NCI-H2107 (cell line): Measurements from ENCODE around the gene GGTA1.
"Not testable (repeated sequence)": the region's sequence is repeated elsewhere in the genome, so short reads cannot be mapped to it uniquely, and the experiment has no call there.

Experiments
- DNase-seq: peaks from one replicate; lab custom pipeline; 2025; lab: John Stamatoyannopoulos, UW

GGTA1 gene

DNA sequence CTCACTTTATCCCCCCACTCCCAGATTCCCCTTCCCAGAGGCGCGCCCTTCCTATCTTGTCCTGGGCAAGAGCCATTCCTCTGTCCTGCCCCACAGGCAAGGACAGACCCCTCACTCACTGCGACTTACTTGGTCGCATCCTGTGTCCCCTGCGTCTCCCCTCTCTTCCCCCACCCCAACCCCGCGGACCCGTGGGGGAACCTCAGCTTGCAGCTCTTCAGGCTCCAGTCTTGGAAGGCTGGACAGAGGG is 542 bp downstream of the GGTA1 start:
- DNase-seq = no peak

DNA sequence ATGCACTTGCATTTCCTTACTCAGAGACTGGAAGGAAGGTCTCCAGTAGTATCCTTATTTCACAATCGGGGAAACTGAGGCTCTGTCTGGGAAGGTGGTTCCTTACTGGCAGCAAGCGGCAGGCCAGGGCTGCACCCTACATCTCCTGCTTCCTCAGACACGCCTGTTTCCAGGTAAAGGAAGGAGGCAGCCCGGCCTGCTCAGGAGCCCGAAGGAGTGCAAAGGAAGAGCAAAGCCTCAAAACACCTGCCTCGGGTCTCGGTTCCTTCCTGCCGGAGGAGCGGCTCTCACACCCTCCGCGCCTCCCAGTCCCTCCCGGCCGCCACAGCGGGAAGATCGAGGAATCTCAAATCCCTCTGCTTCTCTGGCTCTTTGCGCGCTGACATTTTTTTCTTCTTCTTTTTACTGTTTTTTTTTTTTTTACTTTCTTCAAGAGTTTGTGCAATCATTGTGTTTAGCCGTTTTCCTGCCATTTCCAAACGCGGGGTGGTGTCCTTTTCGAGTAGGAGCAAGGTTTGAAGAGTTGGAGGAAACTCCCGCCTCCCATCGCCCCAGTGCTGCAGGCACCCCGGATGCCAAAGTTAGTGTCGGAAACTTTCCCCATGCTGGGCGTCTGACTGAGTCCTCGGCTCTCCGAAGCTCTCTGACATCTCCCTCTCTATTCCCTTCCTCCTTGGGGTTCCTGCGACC is 1.0 kb downstream of the GGTA1 start:
- DNase-seq = no peak

DNA sequence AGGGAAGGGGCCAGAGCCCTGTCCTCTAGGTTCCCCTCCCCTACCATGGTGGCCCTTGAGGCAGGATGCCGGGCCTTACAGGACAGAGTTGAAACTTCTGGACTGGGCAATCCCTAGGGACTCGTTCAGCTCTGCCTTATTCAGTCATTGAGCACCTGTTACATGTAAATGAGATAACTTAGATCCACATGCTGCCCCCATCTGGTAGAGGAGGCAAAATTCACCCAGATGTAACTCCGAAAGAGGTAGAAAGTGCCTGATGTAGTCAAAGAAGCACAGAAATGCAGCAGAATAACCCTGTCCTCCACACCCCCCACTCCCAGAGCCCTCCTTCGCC is 1.5 kb downstream of the GGTA1 start:
- peak; percentile 52 for DNase-seq

DNA sequence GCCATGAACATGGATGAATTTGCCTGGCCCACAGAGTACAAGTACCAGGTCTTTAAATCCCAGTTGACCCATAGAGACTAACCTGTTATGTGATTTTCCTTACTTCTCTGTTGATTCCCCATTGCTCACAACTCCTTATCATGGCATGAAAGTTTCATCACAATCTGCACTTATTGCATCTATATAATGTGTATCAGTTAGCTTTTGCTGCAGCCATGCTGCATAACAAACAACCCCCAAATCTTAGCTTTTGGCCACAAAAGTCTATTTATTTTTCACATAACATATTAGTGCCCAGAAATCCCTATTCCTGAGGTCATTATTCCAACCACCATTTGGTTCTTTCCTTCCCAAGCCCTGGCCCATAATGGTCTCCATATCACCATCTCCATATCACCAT is 3.7 kb downstream of the GGTA1 start:
- no peak for DNase-seq

DNA sequence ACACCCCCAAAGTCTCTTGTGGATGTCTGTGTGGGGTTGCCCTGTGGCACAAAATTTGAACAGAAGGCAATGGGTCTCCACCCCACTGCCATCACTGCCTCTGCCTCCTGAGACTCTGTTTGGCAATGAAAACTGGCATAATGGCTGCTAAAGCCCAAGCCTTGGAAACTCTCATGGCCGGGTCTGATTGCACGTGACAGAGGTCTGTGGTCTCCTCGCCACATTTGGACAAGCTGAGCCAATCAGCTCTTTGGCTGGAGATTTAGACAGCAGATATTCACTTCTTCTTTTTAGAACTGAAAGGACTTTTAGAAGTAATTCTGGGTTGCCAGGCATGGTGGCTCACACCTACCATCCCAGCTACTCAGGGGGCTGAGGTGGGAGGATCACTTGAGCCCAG is 5.5 kb downstream of the GGTA1 start:
- no peak for DNase-seq

DNA sequence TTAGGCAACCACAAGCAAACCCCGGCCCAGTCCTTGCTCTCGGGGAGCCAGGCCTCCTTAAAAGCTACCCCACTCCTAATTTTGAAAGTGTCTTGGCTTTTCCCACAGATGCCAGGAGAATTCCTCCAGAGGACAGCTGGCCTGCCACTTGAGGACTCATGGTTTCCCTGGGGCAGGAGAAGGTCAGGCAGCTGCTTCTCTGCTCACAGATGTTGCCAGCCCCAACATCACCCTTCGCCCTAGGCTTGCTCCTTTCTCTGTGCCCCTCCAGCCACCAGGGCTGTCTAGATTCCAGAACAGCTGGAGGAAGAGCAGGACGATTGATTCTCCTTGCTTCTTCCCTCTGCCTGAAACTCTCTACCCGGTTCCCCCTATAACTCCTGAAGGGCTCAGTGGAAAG is 8.5 kb downstream of the GGTA1 start:
- no peak for DNase-seq

DNA sequence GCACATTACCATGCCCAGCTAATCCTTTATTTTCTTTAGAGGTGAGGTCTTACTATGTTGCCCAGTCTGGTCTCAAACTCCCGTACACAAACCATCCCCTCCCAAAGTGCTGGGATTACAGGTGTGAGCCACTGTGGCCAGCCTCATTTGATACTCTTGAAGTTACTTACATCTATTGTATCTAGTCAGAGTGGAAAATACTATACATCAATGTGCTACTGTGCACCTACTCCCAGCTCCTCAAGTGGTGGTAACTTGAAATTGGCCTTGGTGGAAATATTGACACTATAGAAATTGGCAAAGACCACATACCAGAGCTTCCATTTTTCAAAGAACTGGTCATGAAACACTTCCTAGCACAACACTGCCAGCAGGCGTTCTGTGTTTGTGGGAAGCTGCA is 10.3 kb downstream of the GGTA1 start:
- DNase-seq = no peak

DNA sequence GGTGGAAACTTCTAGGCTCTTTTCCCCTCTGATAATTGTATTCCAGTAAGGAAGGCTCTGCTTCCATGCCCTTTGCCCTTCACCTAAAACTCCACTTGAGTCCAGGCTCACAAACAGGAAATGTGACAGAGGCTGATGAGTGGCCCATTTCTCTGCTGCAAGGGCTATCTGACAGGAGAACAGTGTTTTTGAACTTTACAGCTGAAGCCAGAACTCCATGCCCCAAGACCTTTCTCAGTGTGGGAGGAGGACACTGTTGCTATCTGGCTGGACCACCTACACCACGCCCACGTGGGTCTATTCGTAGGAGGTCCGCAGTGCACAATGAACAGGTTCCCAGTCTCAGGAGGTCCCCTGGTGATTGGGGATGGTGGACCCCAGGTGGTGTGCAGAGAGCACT is 13.6 kb downstream of the GGTA1 start:
- no peak for DNase-seq

DNA sequence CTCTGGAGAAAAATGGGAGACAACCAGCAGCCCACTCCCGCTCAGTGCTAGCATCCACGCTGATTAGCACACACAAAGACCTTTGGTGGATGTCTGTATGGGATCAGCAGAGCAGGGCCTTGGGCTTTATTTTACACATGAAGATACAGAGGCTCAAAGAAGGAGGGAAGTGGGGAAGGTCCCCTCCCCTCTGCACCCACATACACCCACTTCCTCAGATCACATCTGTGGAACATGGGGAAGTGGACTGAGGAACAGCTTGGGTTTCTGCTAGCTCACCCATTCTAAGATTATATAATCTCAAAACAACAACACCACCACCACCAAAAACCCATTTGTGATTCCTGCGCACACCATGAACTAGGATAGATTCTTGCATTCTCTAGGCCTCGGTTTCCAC is 14.0 kb downstream of the GGTA1 start:
- no peak for DNase-seq

DNA sequence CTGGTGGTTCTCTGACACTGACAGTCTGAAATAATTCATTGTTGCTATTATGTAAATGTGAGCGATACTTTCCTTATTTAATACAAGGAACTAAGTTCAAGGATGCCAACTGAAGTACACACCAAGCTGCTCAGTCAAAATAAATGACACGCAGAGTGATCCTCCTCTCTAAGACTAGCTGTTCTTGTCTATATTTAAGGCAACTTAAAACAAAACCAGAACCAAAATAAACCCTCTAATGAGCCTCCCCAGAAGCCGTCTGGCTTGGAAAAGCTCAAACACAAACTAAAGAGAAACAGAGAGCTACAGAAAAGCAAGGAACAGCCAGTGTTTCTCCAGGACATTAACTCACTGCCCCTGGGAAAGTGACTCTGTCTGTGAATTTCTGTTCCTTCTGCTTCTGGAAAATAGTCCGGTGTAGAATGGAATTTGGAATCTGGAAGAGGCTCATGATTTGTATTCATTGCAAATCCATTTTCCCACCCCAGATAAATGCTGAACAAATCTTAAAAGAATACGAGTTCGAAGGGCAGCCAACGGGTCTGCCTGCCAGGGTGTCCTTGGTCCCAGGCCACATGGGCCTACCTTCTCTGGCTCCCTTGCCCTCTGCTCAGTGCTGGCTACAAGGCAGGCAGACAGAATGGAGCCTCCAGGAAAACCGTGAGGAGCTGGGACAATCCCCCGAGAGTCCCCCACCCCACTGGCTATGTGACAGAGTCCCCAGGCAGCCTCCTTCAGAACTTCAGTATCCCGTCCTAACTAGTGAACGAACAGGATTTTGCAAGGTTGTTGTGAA is 14.8 kb downstream of the GGTA1 start:
- DNase-seq = no peak

DNA sequence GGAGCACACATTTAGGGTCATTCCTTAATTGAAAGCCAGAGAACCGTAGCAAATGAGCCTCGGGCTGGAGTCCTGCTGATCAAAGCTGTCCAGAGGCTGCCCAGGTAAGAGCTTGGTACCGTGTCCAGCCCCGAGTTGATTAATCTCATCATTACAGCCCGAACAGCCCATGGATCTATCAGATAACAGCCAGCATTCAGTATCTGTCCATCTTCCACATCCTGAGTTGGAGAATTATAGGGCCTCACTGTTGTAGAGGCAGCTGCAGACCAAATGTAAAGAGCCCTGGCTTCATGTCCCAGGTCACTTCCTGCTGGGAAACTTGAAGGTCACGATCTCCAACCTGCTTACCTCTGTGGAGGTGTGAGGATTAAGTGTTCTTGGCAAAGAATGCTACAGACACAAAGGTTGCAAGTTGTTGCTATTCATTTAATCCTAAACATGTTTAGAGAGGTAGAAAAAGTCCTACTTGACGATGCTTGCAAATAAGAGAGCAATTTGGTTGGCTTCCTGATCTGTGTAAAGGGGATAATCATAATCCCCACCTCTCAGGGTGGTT is 16.1 kb downstream of the GGTA1 start:
- no peak for DNase-seq

DNA sequence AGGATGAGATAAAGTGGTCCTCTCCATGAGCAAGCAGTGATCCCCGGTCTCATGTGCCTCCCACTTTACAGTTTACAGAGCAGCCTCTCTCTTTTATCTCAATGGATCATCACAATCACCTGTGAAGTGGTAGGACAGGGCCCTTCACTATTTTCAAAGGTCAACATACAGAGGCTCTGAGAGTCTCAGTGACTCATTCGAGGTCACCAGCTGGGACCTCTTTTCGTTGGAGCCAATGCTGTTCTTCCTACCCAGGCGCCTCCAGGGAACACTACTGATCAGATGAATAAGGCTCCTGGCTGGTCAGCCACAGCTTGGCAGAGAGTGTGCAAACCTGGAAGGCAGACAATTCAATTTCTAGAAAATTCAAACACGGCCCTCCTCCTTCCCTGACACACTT is 16.6 kb downstream of the GGTA1 start:
- DNase-seq = no peak

DNA sequence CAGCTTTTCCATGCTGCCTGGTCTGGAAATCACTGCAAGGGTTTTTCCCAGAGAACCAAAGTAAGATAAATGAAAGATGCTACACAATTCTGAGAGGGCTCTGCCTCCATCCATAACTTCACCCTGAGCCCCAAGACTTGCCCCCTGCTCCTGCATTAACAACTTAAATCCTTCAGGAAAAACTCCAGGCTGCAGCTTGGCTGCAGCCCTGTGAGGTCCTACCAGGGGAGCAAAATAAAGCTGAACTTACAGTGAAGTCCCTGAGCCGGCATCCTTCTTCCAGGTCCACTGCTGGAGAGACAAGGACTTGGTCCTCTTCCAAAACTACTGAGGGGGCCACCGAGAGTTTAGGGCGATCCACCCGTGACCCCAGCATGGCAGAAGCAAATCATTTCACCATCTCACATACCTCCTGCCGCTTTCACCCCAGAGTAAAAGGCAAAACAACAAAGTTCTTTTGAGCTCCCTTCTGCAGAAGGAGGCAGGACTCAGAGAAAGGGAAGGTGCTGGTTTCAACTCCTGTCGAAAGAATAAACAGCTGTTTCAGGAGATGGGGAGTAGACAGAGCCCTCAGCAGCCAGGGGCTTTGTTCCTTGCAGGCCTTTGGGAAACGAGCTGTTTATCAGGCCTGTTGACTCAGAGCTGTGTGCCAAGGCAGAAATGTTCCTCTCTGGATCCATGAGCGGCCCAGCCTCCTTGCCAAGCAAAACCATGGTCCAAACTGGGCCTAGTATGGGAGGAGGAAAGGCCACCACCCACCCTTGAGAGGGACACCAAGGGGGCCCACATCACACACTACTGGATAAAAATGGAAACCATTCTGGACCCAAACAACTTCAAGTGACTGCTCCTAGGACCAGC is 20.6 kb downstream of the GGTA1 start:
- no peak for DNase-seq

DNA sequence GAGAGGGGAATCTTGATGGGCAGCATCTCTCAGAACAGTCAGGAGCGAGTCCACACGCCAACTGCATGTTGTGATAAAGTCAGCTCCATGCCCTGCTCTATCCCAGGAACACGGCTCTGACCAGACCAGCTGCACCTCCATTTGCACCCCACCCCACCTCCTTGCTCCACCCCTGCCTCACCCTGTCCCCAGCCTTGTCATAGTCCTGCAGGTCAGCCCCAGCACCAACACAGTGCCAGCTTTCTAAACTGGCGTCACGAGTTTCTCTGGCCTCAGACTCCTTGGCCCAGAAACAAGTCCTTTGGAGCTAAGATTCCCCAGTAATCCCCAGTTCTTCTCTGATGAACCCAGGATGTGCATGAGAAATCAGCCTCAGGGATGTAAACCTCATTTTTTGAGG is 23.5 kb downstream of the GGTA1 start:
- DNase-seq = no peak

DNA sequence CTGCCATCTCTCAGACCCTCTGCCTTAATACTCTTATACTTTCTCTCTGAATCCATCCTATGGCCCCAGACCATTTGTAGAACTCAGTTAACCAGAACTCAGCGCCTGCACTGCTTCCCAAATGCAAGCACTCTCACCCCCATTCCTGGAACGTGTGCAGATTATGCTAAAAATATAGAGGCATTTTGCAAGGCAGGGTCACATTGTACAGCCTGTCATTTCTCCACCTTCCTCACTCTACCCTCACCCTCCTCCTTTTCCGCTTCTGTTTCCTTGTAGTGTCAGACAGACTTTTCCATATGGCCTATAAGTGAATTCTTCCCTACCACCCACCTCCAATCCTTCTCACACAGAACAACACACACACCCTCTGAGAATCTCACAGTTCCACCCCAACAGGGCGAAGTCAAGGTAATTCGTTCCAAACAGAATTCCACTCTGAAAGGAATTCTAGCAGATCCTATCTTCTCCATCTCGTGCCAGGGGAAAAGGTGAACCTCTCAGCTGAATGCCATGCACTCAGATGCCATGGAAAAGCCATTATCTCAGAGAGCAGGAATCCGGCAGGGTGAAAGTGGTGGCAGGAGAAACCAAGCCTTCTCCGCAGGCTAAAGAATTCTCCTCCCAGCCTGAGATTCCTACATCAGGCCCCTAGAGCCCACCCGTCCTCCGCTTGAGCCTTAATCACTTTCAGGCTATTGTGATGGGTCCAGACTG is 25.3 kb downstream of the GGTA1 start:
- no peak for DNase-seq

DNA sequence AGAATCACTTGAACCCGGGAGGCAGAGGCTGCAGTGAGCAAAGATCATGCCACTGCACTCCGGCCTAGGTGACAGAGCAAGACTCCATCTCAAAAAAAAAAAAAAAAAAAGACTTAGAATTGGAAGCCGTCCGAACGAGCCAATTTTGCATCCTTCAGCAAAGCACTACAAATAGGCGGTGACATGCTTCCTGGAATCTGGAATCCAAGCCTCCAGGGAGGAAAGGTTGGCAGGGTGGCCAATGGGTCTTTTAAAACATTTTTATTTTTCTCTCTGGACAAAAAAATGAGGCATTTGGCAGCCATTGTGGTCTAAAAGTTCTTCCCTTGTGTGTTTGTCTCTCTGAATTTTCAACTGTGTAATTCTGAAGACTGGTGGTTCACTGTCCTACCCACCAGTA is 26.4 kb downstream of the GGTA1 start:
- no peak for DNase-seq

DNA sequence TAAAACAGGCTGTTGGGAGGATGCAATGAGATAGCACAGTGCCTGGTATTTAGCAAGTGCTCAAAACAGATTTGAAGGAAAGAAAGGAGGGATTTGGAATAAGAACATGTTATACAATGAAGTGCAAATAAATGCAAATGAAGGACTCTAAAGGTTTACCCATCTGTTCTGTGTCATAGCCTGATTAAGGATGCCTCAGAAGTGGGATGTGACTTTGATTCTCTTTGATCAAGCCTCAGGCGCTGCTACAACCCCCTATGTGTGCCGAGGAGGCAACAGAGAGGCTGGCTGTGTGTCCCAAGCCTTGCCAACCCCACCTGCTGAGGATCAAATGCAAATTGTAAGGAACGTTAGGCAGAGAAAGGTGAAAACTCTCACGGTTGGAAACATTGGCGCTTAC is 27.2 kb downstream of the GGTA1 start:
- DNase-seq = no peak

DNA sequence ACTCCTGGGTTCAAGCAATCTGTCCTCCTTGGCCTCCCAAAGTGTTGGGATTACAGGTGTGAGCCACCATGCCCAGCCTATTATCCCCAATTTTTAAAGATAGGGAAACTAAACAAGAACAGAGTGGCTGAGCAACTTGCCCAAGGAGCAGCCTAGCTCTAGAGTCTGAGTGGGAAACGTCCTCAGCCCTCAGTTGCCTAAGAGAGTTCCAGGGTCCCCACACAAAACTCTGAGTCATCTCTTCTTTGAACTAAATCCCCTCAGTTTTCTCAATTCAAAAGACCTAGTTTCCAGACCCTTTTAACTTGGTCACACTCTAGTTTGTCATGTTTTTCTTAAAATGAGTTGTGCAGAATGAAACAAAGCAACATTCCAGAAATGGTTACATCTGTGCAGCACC is 33.5 kb downstream of the GGTA1 start:
- no peak for DNase-seq

DNA sequence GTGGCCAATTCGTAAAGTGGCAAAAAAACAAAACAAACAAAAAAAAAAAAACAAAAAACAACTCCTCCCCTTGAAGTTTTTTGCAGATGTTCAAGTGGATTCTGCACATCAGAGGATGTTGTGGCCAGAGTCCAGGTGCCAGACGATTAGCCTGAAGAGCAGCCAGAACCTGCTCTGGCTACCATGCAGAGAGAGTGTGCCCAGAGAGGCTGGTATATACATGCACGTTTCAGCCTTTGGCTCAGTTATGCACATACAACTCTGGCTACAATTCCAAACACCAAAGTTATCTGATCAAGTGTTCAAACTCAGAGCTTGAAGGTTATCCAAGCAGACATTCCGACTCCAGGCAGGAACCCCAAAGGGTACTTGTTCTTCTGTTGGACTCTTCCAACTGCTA is 34.7 kb downstream of the GGTA1 start:
- no peak for DNase-seq

DNA sequence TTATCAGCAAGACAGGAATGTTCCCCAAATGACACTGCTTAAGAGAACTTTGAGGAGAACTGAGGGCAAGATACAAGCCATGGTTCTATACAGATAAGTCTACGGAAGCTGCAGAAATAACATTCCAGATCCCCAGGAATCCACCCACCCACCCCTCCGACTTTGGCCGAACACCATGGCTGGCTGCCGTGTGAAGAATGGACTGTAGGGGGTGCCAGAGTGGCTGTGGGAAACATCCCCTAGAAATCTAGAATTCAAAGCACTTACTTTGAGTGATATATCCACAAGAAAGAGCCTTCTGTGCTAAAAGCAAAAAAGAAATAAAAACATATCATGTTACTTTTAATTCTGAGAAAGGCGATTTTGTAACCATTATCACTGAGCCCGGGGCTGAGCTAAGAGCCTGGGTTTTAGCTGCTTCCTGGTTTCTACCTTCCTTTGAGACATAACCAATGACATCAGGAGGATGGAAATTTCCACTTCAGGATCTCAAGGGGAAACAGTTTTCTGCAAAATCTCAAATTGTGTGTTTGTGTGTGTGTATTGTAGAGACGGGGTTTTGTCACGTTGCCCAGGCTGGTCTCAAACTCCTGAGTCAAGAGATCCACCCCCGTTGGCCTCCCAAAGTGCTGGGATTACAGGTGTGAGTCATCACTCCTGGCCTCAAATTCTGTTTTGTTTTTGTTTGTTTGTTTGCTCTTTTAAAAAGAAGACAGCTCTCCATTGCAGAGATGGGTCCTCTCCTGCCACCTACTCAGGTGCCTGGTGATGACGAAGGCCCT is 36.4 kb downstream of the GGTA1 start:
- no peak for DNase-seq

DNA sequence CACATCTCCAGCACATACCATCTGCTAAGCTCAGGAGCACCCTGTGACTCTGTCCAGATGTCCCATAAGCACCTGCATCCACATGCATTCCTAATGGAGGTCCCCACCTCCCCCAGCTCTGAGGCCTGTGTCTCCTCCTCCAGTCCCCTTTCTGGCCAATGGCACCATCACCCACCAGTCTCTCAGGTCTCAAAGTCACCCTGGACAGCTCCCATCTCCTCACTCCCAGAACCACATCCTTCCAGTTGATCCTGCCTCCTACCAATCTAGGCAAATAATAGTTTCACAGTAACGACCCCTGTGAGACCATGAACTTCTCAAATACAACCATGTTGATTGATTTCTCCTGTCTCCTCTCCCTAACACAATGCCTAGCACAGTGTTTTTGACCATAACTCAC is 40.1 kb downstream of the GGTA1 start:
- no peak for DNase-seq

DNA sequence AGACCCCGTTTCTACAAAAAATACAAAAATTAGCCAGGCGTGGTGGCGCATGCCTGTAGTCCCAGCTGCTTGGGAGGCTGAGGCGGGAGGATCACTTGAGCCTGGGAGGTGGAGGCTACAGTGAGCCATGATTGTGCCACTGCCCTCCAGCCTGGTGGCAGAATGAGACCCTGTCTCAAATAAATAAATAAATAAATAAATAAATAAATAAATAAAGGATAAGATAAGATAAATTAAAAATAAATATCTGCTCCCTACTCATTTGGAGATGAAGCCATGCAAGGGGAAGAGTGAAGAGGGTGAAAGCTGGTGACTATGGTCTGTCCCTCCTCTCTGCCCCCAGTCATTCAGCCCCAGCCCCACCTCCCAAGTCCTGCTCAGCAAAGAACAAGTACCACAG is 41.2 kb downstream of the GGTA1 start:
- DNase-seq = not testable (repeated sequence)
